H7 (cell line): ENCODE data around the gene RRM1. TPM values are rescaled to one million over a fixed set of nuclear protein-coding genes. Genes with fewer than 3 reads are reported as not detected.
"Not testable (repeated sequence)": the region's sequence is repeated elsewhere in the genome, so short reads cannot be mapped to it uniquely, and the experiment has no call there.

Experiments used
- DNase-seq: peaks from one replicate; pipeline ENCODE4 v3.0.0; 2012
- H3K27me3 ChIP-seq: 2 replicates; pipeline ENCODE4 v1.6.0; 2011; ENCODE audit warnings: mild to moderate bottlenecking, low read length; ENCODE audit not compliant: control insufficient read depth, insufficient read depth
- H3K36me3 ChIP-seq: replicated peaks from 2 replicates; pipeline ENCODE4 v1.5.1; 2011; ENCODE audit warnings: low read length; ENCODE audit not compliant: control insufficient read depth, insufficient read depth
- H3K4me3 ChIP-seq: 2 replicates; pipeline ENCODE4 v1.5.1; 2011; ENCODE audit warnings: low read depth, mild to moderate bottlenecking, control low read depth, low read length, moderate library complexity; ENCODE audit not compliant: insufficient read depth
- total RNA-seq: library from RNA; depleted of rRNA; stranded (reverse); fragments of >200 nt; shearing (Covaris generic); gene quantifications from 2 replicates; pipeline ENCODE4 v1.2.3, GENCODE V29; 2014

Gene RRM1
- total RNA-seq, 1 experiment from 2014 or later: 147 TPM

DNA sequence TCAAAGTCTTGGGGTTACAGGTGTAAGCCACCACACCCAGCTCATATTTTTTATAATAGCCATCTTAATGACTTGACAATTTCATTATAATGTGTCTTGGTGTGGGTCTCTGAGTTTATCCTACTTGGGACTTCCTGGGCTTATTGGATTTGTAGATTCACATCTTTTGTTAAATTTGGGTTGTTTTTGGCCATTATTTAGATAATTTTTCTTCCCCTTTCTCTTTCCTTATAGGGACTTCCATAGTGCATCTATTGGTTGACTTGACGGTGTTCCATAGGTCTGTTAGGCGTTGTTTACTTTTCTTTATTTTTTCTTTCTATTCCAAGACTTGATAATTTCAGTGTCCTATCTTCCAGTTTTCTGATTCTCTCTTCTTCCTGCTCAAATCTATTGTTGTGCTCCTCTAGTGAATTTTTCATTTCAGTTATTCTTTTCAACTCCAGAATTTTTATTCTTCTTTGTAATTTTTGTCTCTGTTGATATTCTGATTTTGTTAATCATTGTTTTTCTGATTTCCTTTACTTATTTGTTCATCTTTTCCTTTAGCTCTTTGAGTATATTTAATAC, 45.6 kb downstream of the RRM1 start:
- no peak for DNase-seq
- Histone ChIP-seq H3K4me3 (no peak overlapping the region), H3K36me3 (peaks cover 4% of the 10 kb centered on the region), H3K27me3 (no peaks in the 10 kb centered on the region)

DNA sequence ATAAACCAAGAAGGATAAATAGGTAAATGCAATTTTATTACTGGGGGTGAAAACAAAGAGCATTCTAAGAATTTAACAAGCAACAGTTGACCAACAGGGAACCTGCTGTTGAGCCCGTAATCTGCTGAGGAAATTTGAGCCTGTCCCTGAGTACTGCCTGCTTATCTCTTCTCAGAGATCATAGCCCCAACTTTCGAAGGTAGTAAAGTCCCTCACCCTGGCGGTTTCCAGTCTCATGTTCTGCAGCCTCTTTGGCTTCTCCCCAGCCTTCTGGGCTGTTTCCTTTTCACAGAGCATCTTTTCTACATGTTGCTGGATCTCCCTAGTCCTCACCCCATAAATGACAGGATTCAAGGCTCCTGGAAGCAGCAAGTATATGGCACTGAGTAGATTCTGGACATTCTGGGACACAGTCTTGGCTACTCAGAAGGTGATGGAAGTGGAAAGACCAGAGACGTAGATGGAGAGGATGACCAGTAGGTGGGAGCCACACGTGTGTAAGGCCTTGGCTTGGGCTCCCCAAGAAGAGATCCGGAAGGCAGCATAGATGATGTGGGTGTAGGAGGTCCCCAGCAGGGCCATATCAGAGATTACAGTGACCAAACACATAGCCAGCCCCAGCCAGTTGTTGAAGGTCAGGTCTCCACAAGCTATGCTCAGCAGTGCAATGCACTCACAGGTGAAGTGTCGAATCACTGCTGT, 51.6 kb downstream of the RRM1 start:
- Histone ChIP-seq H3K36me3 (no peaks in the 10 kb centered on the region; the same call in 1 of the 2 replicates), H3K27me3 (no peaks in the 10 kb centered on the region), H3K4me3 (no peak overlapping the region)
- DNase-seq: no peak

DNA sequence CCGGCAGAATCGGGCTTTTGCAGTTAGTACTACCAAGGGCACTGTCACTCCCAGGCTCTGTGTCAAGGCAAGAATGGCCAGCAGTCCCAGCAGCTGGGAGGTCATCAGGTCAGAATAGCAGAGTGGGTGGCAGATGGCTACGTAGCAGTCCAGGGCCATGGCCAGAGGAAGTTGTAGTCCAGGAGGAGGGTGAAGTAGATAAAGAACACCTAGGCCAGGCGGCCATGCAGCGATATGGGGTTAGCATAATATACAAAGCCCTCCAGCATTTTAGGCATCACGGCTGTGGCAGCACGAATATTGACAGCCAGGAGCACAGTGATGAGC, 52.1 kb downstream of the RRM1 start:
- DNase-seq: no peak
- H3K27me3 ChIP-seq: no peaks in the 10 kb centered on the region
- H3K36me3 ChIP-seq: no peaks in the 10 kb centered on the region; the same call in 1 of the 2 replicates
- H3K4me3 ChIP-seq: no peak overlapping the region

DNA sequence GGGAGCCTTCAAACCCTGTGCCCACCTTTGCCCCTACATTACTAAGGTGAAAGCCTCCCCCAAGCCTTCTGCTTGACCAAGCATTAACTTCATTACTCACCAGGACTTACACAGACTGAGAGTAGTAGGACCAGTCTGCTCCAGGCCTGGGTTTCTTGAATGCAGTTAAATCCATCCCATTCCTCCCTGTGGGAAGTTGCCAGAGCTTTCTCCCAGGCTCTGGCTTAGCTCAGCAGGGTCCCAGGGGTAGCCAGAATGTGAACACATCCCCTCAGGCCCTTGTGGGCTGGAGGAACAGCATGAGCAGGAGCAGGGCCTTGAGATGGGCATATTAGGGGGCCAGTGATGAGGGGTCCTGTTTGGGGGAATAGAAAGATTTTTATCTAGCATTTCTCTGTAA, 59.9 kb downstream of the RRM1 start:
- Histone ChIP-seq H3K4me3 (no peak overlapping the region), H3K27me3 (no peaks in the 10 kb centered on the region), H3K36me3 (no peaks in the 10 kb centered on the region)
- DNase-seq: no peak

DNA sequence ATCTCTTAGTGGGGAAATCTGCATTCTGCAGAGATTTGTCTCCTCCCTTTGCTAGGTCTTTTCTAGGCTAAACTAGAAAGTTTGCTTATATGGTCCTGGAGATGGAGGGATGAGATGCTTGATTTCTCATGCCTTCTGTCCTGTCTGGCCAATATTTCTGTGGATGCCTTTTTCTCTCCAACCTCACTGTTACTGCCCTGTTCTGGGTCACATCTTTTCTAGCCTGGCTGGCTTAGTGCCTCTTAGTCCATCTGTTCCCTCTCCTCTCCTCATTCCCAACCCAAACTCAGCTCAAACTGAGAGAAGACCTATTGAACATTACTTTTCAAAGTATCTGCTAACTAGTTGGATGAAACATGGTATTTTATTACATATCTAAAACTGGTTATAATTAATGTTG, 62.0 kb downstream of the RRM1 start:
- DNase-seq: no peak
- Histone ChIP-seq H3K4me3 (no peak overlapping the region), H3K36me3 (no peaks in the 10 kb centered on the region), H3K27me3 (no peaks in the 10 kb centered on the region)

DNA sequence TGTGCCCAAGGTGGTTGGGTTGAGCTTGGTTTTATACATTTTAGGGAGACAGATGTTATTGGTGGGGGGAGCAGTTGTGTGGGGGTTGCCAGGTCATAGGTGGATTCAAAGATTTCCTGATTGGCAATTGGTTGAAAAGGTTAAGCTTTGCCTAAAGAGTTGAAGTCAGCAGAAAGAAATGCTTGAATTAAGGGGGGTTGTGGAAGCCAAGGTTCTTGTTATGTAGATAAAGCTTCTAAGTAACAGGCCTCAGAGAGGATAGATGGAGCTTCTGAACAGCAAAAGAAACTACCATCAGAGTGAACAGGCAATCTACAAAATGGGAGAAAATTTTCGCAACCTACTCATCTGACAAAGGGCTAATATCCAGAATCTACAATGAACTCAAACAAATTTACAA, 64.2 kb downstream of the RRM1 start:
- not testable (repeated sequence) for H3K4me3 ChIP-seq, H3K36me3 ChIP-seq, H3K27me3 ChIP-seq, DNase-seq

DNA sequence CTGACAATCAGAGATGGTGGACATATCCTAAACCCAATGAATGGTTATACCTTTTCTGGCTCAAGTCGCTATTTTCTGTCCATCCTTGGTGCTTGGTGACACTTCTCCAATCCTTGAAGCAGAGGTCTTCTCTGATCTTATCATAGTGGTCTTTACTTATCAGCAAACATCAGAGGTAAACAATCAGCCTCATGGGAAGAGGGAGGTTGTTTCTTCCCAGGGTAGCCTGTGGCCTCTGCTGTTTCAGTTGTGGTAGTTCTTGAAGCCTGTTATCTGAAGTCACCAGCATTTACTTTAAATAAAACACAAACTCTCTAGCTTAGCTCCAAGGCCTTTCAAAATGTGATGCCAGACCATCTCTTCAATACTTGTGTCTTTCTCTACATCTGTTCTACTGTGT, 66.7 kb downstream of the RRM1 start:
- Histone ChIP-seq H3K36me3 (no peaks in the 10 kb centered on the region), H3K4me3 (no peak overlapping the region), H3K27me3 (peaks cover 8% of the 10 kb centered on the region; the same call in 1 of the 2 replicates)
- DNase-seq: no peak

DNA sequence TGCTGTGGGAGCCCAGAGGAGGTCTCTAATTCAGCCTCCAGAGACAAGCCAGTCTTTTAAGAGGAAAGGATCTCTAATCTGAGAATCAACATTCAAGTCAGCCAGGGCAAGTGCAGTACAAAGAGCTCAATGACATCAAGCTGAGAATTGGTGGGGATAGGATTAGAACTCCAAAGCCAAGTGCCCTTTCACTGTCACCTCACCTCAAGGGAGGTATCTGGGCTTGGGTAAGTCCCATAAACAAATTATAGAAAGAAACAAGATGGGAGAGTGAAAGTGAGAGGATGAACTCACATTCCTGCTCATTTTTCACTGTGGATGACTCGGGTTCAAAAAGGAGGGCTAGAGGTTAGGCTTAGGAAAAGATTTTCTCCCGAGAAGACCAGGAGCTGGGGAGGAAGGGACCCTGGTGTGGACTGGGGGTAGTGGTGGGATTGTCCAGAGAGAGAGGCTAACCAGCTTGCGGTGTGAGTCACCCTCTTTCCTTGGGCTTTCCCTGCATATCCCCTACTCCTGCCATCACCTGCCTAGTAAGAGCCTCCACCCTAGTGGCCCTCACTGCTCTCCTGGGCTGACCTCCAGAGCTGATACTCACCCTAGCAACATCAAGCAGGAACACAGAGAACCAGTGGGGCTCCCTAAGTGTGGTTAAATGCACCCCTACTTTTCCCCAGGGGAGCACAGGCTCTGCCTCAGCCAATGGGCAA, 70.4 kb downstream of the RRM1 start:
- H3K36me3 ChIP-seq: no peaks in the 10 kb centered on the region
- no peak for DNase-seq
- no peak overlapping the region for H3K4me3 ChIP-seq
- H3K27me3 ChIP-seq: peaks cover 8% of the 10 kb centered on the region; the same call in 1 of the 2 replicates

DNA sequence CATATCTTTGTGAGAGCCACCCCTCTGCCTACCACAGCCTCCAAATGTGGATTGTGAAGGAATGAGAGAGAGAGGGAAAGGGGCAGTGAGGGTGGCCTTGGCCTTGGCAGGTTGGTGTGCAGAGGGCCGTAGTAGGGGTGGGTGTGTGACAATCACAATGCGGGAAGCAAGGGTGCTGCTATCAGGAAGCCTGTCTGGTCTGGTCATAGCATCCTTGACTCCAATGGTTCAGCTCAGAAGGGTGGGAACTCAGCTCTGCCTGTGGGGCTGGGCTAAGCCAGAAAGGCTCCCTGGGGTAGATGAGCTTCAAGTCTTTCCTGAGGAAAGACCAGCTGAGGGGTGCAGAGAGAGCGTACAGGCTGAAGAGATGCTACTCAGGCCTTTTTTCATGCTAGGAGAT, 72.7 kb downstream of the RRM1 start:
- peaks cover 8% of the 10 kb centered on the region; the same call in 1 of the 2 replicates for H3K27me3 ChIP-seq
- no peak for DNase-seq

DNA sequence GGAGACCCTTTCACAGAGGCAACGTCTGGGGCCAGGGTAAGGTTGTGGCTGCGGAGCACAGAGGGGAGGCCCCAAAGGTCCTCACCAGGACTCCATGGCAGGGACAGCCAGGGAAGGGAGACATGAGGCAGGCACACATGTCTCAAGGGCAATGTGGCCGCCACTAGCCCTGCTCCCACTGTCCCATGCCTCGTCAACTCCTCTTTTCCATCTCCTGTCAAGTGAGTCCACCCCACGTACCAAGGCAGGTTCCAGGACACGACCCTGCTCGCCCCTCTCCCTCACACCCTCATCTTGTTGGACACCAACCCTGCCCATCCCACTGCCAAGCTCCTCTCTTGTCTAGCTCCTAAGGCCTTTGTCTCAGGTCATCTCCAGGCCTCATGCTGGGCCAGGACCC, 73.2 kb downstream of the RRM1 start:
- H3K27me3 ChIP-seq: peaks cover 8% of the 10 kb centered on the region; the same call in 1 of the 2 replicates
- no peak overlapping the region for H3K4me3 ChIP-seq
- H3K36me3 ChIP-seq: no peaks in the 10 kb centered on the region
- DNase-seq: no peak

More for the DNA sequence above, 72.7 kb downstream of the RRM1 start:
- H3K4me3 ChIP-seq: no peak overlapping the region
- H3K36me3 ChIP-seq: no peaks in the 10 kb centered on the region

DNA sequence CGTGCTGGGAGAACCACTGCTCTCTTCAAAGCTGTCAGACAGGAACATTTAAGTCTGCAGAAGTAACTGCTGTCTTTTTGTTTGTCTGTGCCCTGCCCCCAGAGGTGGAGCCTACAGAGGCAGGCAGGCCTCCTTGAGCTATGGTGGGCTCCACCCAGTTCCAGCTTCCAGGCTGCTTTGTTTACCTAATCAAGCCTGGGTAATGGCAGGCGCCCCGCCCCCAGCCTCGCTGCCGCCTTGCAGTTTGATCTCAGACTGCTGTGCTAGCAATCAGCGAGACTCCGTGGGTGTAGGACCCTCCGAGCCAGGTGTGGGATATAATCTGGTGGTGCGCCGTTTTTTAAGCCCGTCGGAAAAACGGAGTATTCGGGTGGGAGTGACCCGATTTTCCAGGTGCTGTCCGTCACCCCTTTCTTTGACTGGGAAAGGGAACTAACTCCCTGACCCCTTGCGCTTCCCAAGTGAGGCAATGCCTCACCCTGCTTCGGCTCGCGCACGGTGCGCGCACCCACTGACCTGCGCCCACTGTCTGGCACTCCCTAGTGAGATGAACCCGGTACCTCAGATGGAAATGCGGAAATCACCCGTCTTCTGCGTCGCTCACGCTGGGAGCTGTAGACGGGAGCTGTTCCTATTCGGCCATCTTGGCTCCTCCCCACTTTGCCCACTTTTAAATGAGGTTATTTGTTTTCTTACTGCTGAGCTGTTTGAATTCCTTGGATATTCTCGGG, 81.2 kb downstream of the RRM1 start:
- DNase-seq, H3K36me3 ChIP-seq: not testable (repeated sequence)
- H3K4me3 ChIP-seq: peak overlapping the region; percentile 30

DNA sequence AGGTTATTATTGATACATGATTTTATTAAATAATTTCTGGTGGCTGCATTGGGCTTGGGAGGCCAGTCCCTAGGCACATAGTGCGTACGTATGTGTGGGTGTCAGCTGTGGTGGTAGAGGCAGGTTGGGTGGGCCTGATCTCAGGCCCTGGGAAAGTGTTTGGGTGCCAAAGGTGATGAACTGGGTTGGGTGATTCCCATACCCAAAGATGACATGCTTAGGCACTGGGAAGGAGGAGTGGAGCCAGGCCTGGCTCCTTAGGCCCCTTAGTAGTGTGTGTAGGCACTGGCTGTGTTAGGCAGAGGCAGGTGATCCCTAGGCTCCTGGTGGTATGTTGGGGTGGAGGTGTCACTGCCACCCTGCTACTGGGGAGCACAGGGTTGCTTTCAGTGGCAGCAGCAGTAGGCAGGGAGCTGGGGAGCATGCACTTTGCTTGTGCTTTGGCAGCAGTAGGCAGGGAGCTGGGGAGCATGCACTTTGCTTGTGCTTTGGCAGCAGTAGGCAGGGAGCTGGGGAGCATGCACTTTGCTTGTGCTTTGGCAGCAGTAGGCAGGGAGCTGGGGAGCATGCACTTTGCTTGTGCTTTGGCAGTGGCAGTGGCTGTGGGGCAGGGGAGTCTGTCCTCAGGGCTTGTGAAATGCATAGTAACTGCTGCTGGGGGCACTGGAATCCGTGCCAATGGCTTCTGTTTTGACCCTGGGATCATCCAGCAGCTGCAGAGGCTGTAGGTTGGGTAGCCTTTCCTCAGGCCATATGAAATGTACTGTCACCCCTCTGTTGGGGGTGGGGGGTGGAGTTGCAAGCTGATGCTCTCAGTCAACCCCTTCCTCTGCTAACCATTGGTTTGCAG, 84.4 kb downstream of the RRM1 start:
- DNase-seq: no peak
- Histone ChIP-seq H3K27me3 (no peaks in the 10 kb centered on the region), H3K36me3 (no peaks in the 10 kb centered on the region), H3K4me3 (no peak overlapping the region)

More for the DNA sequence above, 81.2 kb downstream of the RRM1 start:
- H3K27me3 ChIP-seq: not testable (repeated sequence)

DNA sequence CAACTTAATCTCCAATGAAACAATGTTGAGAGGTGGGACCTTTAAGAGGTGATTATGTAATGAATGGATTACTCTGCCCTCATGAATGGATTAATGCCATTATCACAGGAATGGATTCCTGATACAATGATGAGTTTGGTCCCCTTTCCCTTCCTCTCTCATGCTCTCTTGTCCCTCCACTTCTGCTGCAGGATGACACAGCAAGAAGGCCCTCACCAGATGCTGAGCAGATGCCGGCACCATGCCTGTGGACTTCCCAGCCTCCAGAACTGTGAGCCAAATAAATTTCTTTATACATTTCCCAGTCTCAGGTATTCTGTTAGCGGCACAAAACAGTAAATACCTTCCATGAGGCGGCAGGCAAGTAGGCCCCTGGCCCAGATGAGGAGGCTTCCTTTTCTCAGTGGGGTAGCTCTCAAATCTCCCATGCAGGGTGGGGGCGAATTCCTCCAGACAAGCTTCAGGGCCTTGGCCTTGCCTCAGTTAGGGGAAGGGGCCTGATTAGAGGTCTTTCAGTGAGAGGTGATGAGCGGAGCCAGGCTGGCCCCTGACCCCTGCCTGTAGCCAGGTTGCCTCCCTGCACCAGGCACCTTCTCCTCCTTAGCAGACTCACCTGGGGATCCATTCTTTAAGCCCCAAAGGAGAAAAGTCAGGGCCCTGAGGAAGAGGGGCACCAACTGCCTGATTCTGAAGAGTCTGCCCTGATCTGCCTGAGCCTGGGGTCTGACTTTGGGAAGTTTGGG, 86.0 kb downstream of the RRM1 start:
- Histone ChIP-seq H3K4me3 (no peak overlapping the region), H3K27me3 (no peaks in the 10 kb centered on the region), H3K36me3 (no peaks in the 10 kb centered on the region)
- no peak for DNase-seq
